ENCODE results near the gene ERGIC1.

DNA sequence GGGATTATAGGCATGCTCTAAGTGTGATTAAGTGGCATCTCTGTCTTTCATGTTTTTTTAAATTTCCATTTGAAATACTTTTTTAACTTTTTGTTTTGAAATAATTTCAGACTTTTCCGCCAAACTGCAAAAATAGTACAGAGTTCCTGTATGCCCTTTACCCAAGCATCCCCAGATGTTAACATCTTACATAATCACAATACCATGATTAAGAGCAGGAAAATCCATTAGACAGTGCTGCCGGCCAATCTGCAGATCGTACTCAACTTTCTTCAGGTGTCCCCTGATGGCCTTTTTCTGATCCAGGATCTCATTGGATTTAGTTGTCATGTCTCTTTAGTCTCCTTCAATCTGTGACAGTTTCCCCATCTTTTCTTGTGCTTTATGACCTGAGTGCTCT is 49.0 kb downstream of the ERGIC1 start:
- TF ChIP-seq, protein P1, sequence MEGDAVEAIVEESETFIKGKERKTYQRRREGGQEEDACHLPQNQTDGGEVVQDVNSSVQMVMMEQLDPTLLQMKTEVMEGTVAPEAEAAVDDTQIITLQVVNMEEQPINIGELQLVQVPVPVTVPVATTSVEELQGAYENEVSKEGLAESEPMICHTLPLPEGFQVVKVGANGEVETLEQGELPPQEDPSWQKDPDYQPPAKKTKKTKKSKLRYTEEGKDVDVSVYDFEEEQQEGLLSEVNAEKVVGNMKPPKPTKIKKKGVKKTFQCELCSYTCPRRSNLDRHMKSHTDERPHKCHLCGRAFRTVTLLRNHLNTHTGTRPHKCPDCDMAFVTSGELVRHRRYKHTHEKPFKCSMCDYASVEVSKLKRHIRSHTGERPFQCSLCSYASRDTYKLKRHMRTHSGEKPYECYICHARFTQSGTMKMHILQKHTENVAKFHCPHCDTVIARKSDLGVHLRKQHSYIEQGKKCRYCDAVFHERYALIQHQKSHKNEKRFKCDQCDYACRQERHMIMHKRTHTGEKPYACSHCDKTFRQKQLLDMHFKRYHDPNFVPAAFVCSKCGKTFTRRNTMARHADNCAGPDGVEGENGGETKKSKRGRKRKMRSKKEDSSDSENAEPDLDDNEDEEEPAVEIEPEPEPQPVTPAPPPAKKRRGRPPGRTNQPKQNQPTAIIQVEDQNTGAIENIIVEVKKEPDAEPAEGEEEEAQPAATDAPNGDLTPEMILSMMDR (IDR thresholded peaks at IDR 0.05): no peak
- TF ChIP-seq POLR2A (IDR thresholded peaks at IDR 0.05): no peak

Measured in body of pancreas (tissue), 4 donors.